HG03039 (cell line): ENCODE measurements around the gene LCN2.
"Not testable (repeated sequence)": the region's sequence is repeated elsewhere in the genome, so short reads cannot be mapped to it uniquely, and the experiment has no call there.

Experiments
- ATAC-seq: cut with Tn5 transposase; IDR thresholded peaks from one replicate; pipeline ENCODE4 v1.9.1; 2021; ENCODE audit warnings: mild to moderate bottlenecking, moderate library complexity; ENCODE audit not compliant: unreplicated experiment

LCN2 gene

DNA sequence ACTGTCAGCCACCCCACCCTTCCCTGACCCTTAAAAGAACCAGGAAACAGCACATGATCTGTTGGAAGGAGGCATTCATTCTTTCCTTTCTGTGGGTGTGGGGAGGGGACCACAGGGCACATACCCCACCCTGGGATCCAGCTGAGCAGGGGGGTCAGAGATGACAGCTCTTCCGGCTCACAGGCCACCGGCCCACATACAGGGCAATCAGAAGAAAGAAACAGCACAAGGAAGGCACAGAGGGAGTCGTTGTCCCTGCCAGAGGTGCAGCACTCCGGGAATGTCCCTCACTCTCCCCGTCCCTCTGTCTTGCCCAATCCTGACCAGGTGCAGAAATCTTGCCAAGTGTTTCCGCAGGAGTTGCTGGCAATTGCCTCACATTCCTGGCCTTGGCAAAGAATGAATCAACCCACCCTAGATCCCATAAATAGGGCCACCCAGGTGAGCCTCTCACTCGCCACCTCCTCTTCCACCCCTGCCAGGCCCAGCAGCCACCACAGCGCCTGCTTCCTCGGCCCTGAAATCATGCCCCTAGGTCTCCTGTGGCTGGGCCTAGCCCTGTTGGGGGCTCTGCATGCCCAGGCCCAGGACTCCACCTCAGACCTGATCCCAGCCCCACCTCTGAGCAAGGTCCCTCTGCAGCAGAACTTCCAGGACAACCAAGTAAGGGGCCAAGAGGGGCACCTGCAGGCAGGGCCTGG, at the start of gene LCN2:
Gene LCN2, plus strand, starts transcription at position 453 of the 701 bp plus-strand sequence. Its CDS starts 73 bp downstream, at position 526.
- ATAC-seq, result no peak

DNA sequence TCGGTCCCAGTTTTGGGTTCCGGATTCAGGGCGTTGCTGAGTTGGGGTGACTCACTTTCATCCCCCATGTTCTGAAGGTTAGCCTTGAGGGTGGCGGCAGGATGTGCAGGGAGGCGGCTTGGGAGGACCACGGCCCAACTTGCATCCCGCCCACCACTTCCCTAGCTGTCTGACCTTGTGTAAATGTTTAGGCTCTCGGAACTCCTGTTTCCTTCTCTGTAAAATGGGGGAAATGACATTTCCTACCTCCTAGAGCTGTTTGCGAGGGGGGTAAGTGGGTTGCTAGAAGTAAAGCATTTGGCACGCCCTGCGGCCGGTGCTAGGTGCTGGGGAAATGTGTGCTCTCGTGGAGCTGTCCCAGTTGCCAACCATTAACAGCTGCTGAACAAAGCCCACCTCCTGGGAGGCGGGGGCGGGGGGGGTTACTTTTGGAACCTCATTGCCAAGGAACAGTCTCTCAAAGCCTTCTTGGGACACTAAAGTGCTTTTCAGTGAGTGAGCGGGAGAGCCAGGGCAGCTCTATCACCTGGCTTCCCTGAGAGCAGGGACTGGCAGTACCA, 49.2 kb upstream of the LCN2 start:
- ATAC-seq, result no peak

DNA sequence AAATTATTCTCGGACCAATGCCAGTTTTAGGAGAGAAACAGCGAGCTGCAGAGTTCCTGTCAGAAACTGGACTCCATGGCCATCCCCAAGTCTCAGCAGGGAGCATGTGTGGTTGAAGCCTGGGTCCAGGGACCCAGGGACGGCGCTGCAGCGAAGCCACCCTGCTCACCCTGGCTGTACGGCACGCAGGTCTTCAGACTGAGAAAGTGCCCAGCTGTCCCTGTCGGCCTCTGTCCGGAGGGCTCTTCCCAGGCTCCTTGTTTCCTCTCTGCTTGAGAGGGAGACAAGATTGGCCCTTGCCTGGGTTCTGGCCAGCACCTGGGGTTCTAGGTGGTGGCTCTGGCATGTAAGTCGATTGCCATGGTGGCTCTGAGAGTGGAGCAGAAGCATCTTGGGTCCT, 48.7 kb upstream of the LCN2 start:
- no peak for ATAC-seq

DNA sequence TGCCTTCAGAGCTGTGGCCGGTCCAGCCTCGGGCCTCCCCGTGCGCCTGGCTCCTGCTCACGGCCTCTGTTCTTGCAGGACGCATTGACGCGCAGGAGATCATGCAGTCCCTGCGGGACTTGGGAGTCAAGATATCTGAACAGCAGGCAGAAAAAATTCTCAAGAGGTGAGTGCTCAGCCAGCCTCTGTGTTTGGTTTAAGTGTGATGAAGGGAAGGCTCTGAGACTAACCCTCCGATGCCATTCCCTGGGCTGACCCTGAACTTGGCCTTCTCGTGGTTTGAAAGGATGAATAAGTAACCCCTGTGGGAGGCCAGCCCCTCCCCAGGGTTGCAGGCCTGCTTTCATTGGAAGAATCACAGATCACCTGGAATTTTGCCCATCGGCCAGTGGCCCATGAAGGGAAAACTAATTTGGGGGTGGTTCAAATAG, 48.0 kb upstream of the LCN2 start:
- no peak for ATAC-seq

DNA sequence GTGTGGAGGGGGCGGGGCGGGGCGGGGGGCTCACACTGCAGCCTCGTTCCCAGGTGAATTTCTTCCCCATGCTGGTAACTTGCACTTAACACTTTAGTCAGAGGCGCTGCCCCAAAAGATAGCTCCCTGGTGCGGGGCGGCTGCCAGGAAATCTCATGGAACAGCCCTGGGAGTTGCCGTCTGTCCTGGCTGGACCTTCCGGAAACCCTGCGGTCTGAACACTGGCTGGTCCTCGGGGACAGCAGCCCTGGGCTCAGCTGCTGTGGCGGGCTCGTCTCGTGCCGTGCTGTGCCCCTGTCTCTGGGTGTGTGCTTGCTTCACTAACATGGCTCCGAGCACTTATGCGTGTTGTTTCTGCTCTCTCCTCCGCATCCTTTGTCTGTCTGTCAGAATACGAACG, 47.6 kb upstream of the LCN2 start:
- ATAC-seq, result no peak

DNA sequence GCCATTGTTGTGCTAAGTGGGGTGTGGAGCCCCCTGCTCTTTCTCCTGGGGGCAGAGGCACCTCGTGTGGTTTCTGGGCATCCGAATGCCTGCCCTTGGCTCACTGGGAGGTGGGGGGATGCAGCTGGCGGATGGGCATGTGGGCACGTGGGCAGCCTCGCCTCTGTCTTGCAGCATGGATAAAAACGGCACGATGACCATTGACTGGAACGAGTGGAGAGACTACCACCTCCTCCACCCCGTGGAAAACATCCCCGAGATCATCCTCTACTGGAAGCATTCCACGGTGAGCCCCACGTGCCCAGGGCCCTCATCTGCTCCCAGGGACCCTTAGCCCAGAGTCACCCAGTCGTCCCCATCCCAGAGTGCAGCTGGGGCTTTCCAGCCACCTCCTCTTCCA, 47.1 kb upstream of the LCN2 start:
- no peak for ATAC-seq

DNA sequence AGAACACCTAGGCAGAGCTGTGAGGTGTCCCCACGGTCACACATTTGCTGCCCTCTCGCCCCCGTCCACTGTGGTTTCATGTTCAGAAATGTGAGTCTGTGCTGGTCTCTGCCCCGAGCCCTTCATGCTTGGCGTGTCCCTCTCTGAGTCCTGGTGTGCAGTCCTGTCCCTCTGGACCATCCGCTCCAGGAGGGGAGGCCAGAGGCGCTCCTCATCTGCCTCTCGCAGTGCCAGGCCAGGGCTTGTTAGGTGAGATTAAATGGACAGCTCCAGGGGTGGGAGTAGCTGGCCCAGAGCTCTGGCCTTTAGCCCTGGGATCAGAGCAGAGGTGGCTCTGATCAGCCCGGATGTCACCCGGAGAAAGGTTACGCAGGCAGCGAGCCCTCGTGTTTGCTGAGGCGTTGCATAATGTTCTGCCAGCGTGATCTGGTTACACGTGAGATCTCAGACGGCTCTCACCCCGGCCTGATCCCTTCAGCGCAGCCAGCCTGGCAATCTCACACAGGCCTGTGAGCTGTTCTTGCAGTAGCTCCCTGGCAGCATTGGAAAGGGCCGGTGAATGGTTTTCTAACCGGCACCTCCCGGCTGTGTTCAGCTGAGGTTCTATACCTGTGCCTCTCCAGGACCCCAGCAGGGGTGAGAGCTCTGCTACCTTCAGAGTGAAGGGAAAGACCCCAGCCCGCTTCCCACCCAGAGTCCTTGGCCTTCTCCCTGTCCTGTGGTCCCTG, 46.2 kb upstream of the LCN2 start:
- ATAC-seq, result no peak

DNA sequence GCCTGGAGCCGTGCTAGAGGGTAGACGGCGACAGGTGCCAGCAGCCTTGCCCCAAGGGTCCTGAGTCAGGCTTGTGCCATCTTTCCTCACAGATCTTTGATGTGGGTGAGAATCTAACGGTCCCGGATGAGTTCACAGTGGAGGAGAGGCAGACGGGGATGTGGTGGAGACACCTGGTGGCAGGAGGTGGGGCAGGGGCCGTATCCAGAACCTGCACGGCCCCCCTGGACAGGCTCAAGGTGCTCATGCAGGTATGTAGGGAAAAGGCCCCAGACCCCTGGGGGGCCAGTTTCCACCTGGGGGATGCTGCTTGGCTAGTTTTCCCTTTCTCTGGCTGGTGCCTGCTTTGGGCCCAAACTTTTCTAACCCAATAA, 45.7 kb upstream of the LCN2 start:
- no peak for ATAC-seq

DNA sequence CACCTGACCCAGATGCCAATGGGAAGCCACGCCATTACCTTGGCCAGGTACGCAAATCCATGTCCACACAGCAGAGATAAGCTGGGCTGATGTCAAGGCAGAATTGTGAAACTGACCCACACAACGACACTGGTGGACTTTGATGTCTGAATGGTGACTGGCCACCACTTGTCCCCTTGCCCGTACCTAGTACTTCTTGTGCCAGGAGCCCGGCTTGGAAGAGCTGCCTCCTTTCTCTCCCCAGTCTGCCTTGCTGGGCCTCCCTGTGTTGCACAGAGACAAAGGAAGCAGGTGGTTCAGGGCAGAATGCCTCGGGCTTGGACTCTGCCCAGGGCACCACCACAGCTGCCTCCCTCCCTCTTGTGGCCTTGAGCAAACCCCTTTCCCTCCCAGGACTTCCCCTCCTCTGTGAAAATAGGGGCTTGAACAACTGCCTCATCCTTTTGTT, 45.1 kb upstream of the LCN2 start:
- ATAC-seq, result no peak

DNA sequence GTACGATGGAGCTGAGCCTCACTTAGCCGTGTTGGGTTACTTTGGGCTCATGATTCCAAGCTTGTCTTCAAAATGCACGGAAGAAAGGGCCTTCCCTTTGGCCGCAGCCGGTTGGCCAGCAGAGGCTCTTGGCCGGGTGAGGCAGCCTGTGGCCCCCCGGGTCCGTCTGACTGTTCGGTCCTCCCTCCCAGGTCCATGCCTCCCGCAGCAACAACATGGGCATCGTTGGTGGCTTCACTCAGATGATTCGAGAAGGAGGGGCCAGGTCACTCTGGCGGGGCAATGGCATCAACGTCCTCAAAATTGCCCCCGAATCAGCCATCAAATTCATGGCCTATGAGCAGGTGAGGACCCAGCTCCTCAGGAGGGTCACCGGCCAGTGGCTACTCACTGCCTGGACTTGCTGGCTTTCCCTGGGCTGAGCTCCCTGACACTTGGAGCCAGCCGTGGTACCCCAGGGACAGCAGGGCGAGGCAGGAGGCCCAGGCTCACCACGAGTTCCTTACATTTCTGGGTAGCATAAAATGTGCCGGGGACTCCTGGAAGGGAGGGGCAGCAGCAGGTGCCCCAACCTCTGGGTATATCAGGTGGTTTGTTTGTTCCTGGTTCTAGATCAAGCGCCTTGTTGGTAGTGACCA, 43.6 kb upstream of the LCN2 start:
- no peak for ATAC-seq

DNA sequence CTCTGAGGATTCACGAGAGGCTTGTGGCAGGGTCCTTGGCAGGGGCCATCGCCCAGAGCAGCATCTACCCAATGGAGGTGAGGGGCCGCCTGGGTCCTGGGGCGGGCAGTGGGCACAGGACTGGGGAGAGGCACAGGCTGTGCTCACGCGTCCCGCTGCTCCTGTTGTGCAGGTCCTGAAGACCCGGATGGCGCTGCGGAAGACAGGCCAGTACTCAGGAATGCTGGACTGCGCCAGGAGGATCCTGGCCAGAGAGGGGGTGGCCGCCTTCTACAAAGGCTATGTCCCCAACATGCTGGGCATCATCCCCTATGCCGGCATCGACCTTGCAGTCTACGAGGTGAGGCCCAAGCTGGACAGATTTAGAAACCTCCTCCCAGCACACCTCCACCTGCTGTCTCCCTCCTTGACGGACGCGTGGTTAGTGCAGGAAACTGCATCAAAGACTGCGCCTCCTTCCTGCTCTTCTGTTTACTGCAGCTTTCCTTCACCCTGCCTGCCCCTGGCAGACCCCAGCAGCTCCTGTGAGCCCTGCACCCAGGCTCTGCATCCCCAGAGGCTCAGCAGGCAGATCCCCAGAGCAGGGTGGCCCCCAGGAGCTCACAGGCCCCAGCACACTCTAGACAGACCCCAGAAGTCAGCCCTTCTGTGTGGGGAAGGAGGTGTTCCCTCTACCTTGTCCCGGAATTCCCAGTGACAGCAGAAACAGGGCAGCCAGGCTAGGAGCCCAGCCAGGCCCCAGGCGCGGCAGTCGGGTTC, 42.9 kb upstream of the LCN2 start:
- no peak for ATAC-seq

DNA sequence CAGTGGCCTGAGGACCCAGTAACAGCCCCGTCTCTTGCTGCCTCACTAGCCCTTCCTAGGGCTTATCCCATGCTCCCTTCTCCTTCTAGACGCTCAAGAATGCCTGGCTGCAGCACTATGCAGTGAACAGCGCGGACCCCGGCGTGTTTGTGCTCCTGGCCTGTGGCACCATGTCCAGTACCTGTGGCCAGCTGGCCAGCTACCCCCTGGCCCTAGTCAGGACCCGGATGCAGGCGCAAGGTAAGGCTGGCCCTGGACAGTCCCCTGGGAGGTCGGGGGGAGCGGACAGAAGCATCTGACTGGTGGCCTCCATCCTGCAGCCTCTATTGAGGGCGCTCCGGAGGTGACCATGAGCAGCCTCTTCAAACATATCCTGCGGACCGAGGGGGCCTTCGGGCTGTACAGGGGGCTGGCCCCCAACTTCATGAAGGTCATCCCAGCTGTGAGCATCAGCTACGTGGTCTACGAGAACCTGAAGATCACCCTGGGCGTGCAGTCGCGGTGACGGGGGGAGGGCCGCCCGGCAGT, 42.2 kb upstream of the LCN2 start:
- ATAC-seq, result no peak

DNA sequence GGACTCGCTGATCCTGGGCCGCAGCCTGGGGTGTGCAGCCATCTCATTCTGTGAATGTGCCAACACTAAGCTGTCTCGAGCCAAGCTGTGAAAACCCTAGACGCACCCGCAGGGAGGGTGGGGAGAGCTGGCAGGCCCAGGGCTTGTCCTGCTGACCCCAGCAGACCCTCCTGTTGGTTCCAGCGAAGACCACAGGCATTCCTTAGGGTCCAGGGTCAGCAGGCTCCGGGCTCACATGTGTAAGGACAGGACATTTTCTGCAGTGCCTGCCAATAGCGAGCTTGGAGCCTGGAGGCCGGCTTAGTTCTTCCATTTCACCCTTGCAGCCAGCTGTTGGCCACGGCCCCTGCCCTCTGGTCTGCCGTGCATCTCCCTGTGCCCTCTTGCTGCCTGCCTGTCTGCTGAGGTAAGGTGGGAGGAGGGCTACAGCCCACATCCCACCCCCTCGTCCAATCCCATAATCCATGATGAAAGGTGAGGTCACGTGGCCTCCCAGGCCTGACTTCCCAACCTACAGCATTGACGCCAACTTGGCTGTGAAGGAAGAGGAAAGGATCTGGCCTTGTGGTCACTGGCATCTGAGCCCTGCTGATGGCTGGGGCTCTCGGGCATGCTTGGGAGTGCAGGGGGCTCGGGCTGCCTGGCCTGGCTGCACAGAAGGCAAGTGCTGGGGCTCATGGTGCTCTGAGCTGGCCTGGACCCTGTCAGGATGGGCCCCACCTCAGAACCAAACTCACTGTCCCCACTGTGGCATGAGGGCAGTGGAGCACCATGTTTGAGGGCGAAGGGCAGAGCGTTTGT, 41.6 kb upstream of the LCN2 start:
- no peak for ATAC-seq

DNA sequence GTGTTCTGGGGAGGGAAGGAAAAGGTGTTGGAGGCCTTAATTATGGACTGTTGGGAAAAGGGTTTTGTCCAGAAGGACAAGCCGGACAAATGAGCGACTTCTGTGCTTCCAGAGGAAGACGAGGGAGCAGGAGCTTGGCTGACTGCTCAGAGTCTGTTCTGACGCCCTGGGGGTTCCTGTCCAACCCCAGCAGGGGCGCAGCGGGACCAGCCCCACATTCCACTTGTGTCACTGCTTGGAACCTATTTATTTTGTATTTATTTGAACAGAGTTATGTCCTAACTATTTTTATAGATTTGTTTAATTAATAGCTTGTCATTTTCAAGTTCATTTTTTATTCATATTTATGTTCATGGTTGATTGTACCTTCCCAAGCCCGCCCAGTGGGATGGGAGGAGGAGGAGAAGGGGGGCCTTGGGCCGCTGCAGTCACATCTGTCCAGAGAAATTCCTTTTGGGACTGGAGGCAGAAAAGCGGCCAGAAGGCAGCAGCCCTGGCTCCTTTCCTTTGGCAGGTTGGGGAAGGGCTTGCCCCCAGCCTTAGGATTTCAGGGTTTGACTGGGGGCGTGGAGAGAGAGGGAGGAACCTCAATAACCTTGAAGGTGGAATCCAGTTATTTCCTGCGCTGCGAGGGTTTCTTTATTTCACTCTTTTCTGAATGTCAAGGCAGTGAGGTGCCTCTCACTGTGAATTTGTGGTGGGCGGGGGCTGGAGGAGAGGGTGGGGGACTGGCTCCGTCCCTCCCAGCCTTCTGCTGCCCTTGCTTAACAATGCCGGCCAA, 40.8 kb upstream of the LCN2 start:
- ATAC-seq, result no peak

DNA sequence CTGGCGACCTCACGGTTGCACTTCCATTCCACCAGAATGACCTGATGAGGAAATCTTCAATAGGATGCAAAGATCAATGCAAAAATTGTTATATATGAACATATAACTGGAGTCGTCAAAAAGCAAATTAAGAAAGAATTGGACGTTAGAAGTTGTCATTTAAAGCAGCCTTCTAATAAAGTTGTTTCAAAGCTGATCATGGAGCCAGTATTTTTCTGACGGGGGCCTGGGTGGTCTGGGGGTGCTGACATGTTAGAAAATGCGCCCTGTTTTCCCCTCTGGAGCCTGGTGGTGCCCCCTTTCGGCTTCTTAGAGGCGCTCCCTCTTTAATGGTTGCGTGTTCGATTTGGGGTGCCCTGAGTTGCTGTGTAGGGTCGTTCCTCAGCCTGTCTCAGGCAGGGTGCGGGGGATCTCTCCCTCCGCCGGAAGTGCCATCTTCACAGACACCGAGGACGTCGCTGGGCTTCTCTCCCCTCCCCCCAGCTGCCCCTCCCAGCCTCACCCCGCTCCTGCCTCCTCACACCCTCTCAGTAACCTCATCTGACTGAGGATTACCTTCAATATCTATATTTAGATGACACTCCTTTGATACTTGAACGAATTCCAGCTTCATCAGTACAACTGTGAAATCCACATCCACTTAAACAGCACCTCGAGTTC, 40.1 kb upstream of the LCN2 start:
- ATAC-seq, result no peak

DNA sequence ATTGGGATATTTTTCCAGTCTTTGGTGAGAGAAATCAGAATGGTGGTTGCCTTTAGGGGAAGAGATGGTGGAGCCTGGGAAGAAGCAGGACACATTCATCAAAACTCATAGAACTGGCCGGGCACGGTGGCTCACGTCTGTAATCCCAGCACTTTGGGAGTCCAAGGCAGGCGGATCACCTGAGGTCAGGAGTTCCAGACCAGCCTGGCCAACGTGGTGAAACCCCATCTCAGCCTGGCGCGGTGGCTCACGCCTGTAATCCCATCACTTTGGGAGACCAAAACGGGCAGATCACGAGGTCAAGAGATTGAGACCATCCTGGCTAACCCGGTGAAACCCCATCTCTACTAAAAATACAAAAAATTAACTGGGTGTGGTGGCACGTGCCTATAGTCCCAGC, 37.5 kb upstream of the LCN2 start:
- ATAC-seq, result not testable (repeated sequence)

DNA sequence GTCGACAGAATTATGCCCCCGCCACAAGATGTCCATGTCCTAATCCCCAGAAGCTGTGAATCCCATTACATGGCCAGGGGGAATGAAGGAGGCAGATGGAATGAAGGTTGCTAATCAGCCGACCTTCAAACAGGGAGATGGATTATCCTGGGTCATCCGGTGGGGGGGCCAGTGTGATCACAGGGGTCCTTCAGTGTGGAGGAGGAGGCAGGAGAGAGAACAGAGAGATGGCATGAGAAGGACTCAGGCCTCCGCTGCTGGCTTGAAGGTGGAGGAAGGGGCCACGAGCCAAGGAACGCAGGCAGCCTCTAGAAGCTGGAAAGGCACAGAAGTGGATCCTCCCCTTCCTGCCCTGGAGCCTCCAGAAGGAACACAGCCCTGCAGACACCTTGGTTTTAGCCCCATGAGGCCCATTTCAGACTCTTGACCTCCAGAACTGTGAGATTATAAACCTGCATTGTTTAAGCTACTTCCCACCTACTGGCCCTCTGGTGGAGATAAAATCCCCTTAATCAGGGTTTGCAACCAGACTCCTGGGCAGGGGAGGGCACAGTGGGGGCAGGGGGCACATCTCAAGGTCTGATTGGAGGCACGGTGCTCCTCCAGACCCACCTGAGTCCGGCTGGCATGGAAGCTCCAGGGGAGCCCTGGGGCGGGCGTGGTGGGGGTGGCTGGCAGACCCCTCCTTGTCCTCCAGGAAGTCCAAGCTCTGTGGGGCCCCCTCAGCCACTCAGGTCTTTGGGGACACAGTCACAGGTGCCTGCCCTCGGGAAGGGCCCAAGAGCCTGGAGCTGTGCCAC, 35.5 kb upstream of the LCN2 start:
- no peak for ATAC-seq
